GM12865 (cell line): ENCODE measurements around the gene LAMC2.

Experiments
- DNase-seq: peaks from one replicate; pipeline ENCODE4 v3.0.0; 2010; ENCODE audit warnings: low read depth
- H3K4me3 ChIP-seq: 2 replicates; pipeline ENCODE4 v1.5.1; 2011; ENCODE audit warnings: mild to moderate bottlenecking, low read depth, low read length, control low read depth
- TF ChIP-seq, protein P1 (sequence below): IDR thresholded peaks from 2 replicates; pipeline ENCODE4 v1.5.1; 2011; ENCODE audit warnings: low read length, control low read depth, low read depth, inconsistent platforms; ENCODE audit not compliant: insufficient read depth; ENCODE audit errors: missing control alignments

Gene LAMC2

GRCh38 chr1:183276386-183277080 lies 90.5 kb downstream of the LAMC2 start:
- no peak overlapping the region for H3K4me3 ChIP-seq
- TF ChIP-seq, protein P1, sequence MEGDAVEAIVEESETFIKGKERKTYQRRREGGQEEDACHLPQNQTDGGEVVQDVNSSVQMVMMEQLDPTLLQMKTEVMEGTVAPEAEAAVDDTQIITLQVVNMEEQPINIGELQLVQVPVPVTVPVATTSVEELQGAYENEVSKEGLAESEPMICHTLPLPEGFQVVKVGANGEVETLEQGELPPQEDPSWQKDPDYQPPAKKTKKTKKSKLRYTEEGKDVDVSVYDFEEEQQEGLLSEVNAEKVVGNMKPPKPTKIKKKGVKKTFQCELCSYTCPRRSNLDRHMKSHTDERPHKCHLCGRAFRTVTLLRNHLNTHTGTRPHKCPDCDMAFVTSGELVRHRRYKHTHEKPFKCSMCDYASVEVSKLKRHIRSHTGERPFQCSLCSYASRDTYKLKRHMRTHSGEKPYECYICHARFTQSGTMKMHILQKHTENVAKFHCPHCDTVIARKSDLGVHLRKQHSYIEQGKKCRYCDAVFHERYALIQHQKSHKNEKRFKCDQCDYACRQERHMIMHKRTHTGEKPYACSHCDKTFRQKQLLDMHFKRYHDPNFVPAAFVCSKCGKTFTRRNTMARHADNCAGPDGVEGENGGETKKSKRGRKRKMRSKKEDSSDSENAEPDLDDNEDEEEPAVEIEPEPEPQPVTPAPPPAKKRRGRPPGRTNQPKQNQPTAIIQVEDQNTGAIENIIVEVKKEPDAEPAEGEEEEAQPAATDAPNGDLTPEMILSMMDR, result no peak
- DNase-seq, result no peak

DNA sequence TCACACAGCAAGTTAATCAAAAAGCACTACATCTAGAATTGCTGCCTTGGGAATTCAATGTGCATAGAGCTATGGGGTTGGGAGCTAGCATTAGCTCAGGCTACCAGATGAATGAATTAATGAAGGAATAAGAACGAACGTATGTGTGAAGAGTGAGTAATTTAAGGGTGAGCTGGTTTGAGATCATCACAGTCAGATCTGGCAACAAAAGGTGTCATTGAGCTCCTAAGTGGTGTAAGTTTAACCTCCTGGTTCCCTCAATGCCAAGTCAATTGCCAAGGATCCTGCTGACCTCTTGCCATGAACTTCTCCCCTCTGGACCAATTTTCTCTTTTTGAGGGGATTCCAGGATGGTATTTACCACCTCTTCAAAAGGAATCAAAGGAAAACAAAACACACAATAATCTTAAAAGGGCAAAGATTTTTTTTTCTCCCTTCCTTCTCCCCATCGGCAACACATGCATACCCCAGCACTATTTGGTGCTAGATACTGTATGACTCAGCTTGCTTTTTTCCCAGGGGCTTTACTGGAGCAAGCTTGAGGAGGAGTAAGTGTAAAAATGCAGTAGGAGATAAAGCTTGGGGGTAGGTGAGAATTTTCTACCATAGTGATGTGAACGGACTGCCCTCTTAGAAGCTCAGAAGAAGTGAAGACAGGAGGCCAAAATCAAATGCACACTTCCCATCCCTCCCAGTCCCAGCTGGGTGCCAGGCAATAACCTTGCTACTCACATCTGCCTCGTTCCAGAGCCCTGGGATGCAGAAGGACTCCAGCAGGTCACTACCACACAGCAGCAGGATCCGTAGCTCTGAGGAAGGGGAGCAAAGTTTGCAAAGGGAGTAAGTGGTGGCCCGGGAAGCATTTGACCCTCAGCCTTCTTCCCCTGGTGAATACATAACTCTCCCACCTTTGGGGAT lies 92.0 kb downstream of the LAMC2 start:
- H3K4me3 ChIP-seq, result no peak overlapping the region
- TF ChIP-seq, protein P1, result no peak
- no peak for DNase-seq

- no peak for DNase-seq
- TF ChIP-seq, protein P1, result no peak
- H3K4me3 ChIP-seq, result no peak overlapping the region
Observed at GRCh38 chr1:183278739-183279591, 92.9 kb downstream of the LAMC2 start.

GRCh38 chr1:183279835-183280234 lies 93.8 kb downstream of the LAMC2 start:
- TF ChIP-seq, protein P1, result no peak
- no peak for DNase-seq
- H3K4me3 ChIP-seq, result no peak overlapping the region

DNA sequence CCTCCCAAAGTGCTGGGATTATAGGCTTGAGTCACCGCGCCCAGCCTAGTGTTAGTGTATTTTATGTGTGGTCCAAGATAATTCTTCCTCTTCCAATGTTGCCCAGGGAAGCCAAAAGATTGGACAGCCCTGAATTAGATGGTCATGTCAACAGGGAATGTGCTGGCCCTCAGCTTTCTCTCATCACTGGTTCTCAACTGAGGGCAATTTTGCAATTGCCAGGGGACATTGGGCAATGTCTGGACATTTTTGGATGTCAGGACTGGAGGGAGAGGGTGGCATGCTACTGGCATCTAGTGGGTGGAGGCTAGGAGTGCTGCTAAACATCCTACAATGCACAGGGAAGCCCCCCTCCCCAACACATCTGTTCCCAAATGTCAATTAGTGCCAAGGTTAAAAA lies 95.0 kb downstream of the LAMC2 start:
- TF ChIP-seq, protein P1, result no peak
- no peak overlapping the region for H3K4me3 ChIP-seq
- no peak for DNase-seq

DNA sequence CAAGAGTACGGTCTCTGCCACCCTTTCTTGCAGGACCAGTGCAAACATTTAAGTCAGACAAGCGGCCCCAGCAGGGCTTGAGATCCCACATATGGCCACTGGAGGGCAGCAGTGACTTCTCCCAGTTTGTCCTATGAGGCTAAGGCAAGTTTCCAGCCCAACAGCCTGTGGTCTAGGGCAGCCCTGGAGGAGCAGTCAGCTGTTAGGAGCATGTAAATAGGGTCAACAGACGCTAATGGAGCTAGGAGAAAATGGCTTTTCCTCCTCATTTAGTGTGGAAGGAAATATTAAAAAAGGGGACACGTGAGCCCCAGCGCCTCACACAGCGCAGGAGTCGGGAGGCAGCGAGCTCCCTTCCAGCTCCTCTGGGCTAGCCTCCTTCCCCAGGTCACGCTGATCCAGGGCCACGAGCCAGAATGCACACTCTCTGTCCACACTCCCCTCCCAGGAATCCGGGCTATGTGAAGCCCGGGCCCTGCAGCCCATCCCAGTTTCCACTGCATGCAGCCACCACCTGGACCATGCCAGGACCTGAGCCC lies 95.6 kb downstream of the LAMC2 start:
- DNase-seq, result peak; percentile 90
- H3K4me3 ChIP-seq, result no peak overlapping the region
- TF ChIP-seq, protein P1, result peak; percentile 82
